ENCODE measurements around the gene SYCP2.
"Not testable (repeated sequence)": the region's sequence is repeated elsewhere in the genome, so short reads cannot be mapped to it uniquely, and the experiment has no call there.

SYCP2 gene

GRCh38 chr20:59895908-59896307 lies 37.5 kb downstream of the SYCP2 start:
- no peak for DNase-seq (ENCODE audit: low read depth)

GRCh38 chr20:59891581-59891980 lies 41.9 kb downstream of the SYCP2 start:
- DNase-seq (ENCODE audit: low read depth) = no peak

GRCh38 chr20:59890035-59890434 lies 43.4 kb downstream of the SYCP2 start:
- DNase-seq (ENCODE audit: low read depth) = not testable (repeated sequence)

- no peak for DNase-seq (ENCODE audit: low read depth)
Measured at GRCh38 chr20:59888050-59888449, 45.4 kb downstream of the SYCP2 start.

- DNase-seq (ENCODE audit: low read depth) = no peak
Measured at GRCh38 chr20:59884494-59884893, 48.9 kb downstream of the SYCP2 start.

GRCh38 chr20:59880198-59880597 lies 53.2 kb downstream of the SYCP2 start:
- no peak for DNase-seq (ENCODE audit: low read depth)

GRCh38 chr20:59873409-59873808 lies 60.0 kb downstream of the SYCP2 start:
- DNase-seq (ENCODE audit: low read depth) = no peak

GRCh38 chr20:59871096-59871495 lies 62.3 kb downstream of the SYCP2 start:
- no peak for DNase-seq (ENCODE audit: low read depth)

GRCh38 chr20:59866338-59866737 lies 67.1 kb downstream of the SYCP2 start:
- DNase-seq (ENCODE audit: low read depth) = no peak

GRCh38 chr20:59864726-59865125 lies 68.7 kb downstream of the SYCP2 start:
- DNase-seq (ENCODE audit: low read depth) = no peak

- DNase-seq (ENCODE audit: low read depth) = no peak
Measured at GRCh38 chr20:59863058-59863457, 70.4 kb downstream of the SYCP2 start.

GRCh38 chr20:59861401-59861800 lies 72.0 kb downstream of the SYCP2 start:
- DNase-seq (ENCODE audit: low read depth) = no peak

GRCh38 chr20:59858425-59858824 lies 75.0 kb downstream of the SYCP2 start:
- no peak for DNase-seq (ENCODE audit: low read depth)

- no peak for DNase-seq (ENCODE audit: low read depth)
Measured at GRCh38 chr20:59857966-59858365, 75.5 kb downstream of the SYCP2 start.

GRCh38 chr20:59856941-59857340 lies 76.5 kb downstream of the SYCP2 start:
- not testable (repeated sequence) for DNase-seq (ENCODE audit: low read depth)

GRCh38 chr20:59856526-59856925 lies 76.9 kb downstream of the SYCP2 start:
- not testable (repeated sequence) for DNase-seq (ENCODE audit: low read depth)

GRCh38 chr20:59850018-59850641 lies 83.3 kb downstream of the SYCP2 start:
- DNase-seq (ENCODE audit: low read depth) = no peak

- no peak for DNase-seq (ENCODE audit: low read depth)
Measured at GRCh38 chr20:59848182-59848581, 85.3 kb downstream of the SYCP2 start.

GRCh38 chr20:59845472-59845871 lies 88.0 kb downstream of the SYCP2 start:
- no peak for DNase-seq (ENCODE audit: low read depth)

GRCh38 chr20:59839400-59839799 lies 94.0 kb downstream of the SYCP2 start:
- DNase-seq (ENCODE audit: low read depth) = no peak

- DNase-seq (ENCODE audit: low read depth) = no peak
Measured at GRCh38 chr20:59837623-59838394, 95.6 kb downstream of the SYCP2 start.

GRCh38 chr20:59836767-59837166 lies 96.7 kb downstream of the SYCP2 start:
- no peak for DNase-seq (ENCODE audit: low read depth)

GRCh38 chr20:59835448-59836395 lies 97.7 kb downstream of the SYCP2 start:
- DNase-seq (ENCODE audit: low read depth) = no peak
